Right cardiac atrium (tissue), 5 donors: ENCODE data around the gene RPLP2. TPM values are rescaled to one million over a fixed set of nuclear protein-coding genes. Genes with fewer than 3 reads are reported as not detected.

Experiments used
- ATAC-seq, 2 donors: fragments of 200-7000 bp; cut with Tn5 transposase; one replicate each; pipeline versions ENCODE4 v1.8.0 to v1.9.1; 2020; ENCODE audit warnings: moderate library complexity in 2 of 2, mild to moderate bottlenecking in 1 of 2
- DNase-seq, 3 donors: peaks; one replicate each; pipeline ENCODE4 v3.0.0-alpha.2; 2020
- H3K27ac ChIP-seq: one replicate; pipeline ENCODE4 v1.5.1; 2013; ENCODE audit warnings: mild to moderate bottlenecking, low read length, control low read depth, moderate library complexity
- H3K27me3 ChIP-seq: one replicate; pipeline ENCODE4 v1.6.1; 2013; ENCODE audit not compliant: control insufficient read depth, insufficient read depth
- H3K4me1 ChIP-seq: one replicate; pipeline ENCODE4 v1.6.1; 2013; ENCODE audit warnings: low read length; ENCODE audit not compliant: control insufficient read depth, insufficient read depth
- H3K4me3 ChIP-seq: one replicate; pipeline ENCODE4 v1.5.1; 2013; ENCODE audit warnings: low read length, control low read depth
- H3K9me3 ChIP-seq: one replicate; pipeline ENCODE4 v1.6.1; 2013; ENCODE audit warnings: low read length; ENCODE audit not compliant: control insufficient read depth
- WGBS: extraction: QIAGEN DNeasy Blood & Tissue Kit; methylation state at CpG from one replicate; pipeline ENCODE4 v1.1.7; 2013; 5-methylcytosine and 5-hydroxymethylcytosine counted together
- intact Hi-C, 4 donors: fragments of 100-400 bp; cut with DNase I; formaldehyde crosslinking; loops; one replicate each; pipeline versions ENCODE4 v1.11.0 to v1.14.0; 2022 to 2023
- long read RNA-seq, 4 donors: library from polyadenylated mRNA; unstranded; transcript quantifications; one replicate each; pipeline ENCODE4 v2.0.0, GENCODE V29; 2020 to 2021
- polyA plus RNA-seq: library from polyadenylated mRNA; stranded (reverse); fragments of 200-250 nt; gene quantifications from one replicate; pipeline ENCODE4 v1.2.3, GENCODE V29; 2013
- total RNA-seq, 4 donors: library from RNA; stranded (reverse); fragmentation: NEBNext Ultra II Directional; extraction: Animal tissue kit (Norgen Biotek cat#: 25700); gene quantifications; one replicate each; pipeline ENCODE4 v1.2.1, GENCODE V29; 2021
- donor health status: healthy with polysubstance abuse.
- donor health status: DM: no; HTN: yes; CAD: no.
- donor health status: DM: no; HTN: no; CAD: no.
- donor health status: DM: no; HTN: yes; CAD: no; lungs with severe emphysema.
- donor health status: DM: yes; HTN: yes; CAD: no.

Gene RPLP2
- total RNA-seq (1,000 to 10,000 TPM in 3 of 4 donors, 100 to 1,000 TPM in 1; 949 to 1,291 (median 1,094) TPM), polyA plus RNA-seq (859 TPM)
- long read RNA-seq, donor 1, transcript RPLP2-207 (4 exons, 637 nt): minor isoform, 25 of 155 reads
- long read RNA-seq, donor 1, transcript RPLP2-201 (5 exons, 781 nt): major isoform, 120 of 155 reads
- long read RNA-seq, donor 1, partial matches to known transcripts: 1 of 155 reads
- long read RNA-seq, donor 1, other reads (novel, unspliced or antisense): 8 of 155 reads
- long read RNA-seq, donor 2, transcript RPLP2-207 (4 exons, 637 nt): minor isoform, 18 of 286 reads
- long read RNA-seq, donor 2, transcript RPLP2-201 (5 exons, 781 nt): major isoform, 258 of 286 reads
- long read RNA-seq, donor 2, partial matches to known transcripts: 3 of 286 reads
- long read RNA-seq, donor 2, other reads (novel, unspliced or antisense): 4 of 286 reads
- long read RNA-seq, donor 3, transcript RPLP2-201 (5 exons, 781 nt): major isoform, 57 of 76 reads
- long read RNA-seq, donor 3, transcript RPLP2-207 (4 exons, 637 nt): minor isoform, 11 of 76 reads
- long read RNA-seq, donor 3, partial matches to known transcripts: 1 of 76 reads
- long read RNA-seq, donor 3, other reads (novel, unspliced or antisense): 4 of 76 reads
- long read RNA-seq, donor 4, transcript RPLP2-201 (5 exons, 781 nt): major isoform, 116 of 125 reads
- long read RNA-seq, donor 4, partial matches to known transcripts: 1 of 125 reads
- long read RNA-seq, donor 4, other reads (novel, unspliced or antisense): 3 of 125 reads

DNA sequence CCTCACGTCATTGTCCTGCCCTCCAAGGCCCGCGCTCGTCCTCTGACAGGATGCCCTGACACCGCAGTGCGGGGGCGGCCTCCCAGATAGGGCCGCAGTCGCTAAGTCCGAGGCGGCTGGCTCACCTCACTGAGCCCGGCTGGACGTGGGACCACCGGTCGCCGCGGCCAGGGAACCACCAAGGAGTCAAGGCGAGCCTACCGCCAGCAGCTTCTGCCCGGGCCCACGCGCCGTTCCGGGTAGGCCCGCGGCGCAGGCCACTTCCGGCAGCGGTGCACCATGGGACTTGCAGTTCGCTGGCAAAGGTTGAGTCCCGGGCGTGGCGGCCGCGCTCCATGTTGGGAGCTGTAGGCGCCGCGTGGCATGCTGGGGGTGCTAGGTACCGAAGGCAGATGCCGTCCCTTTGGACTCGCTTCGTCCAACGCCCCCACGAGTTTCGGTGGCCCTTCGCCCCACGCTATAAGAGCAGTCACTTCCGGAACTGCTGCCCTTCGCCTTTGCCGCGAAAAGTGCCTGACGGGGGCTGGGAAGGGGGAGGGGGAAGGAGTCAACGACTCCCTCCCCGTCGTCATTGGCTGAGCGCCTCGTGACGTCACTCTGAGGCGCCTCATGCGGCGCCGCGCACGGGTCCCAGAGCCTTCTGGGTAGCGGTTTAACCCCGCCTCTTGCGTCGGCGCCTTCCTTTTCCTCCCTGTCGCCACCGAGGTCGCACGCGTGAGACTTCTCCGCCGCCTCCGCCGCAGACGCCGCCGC is at the start of gene RPLP2:
Gene RPLP2, plus strand, starts transcription at position 681 of the 753 bp plus-strand sequence. CDS start 268 bp downstream, outside the sequence.
- Histone ChIP-seq H3K27ac (peak within 1 kb of the TSS; percentile 93), H3K9me3 (no peaks in the 10 kb centered on the region), H3K4me3 (peak within 1 kb of the TSS; percentile 90), H3K27me3 (no peaks in the 10 kb centered on the region), H3K4me1 (peaks cover 1% of the 10 kb centered on the region)
- under 1% methylated on average over 81 of the region's 81 CpGs for WGBS
- peak; percentile 91 to 94 for ATAC-seq
- intact Hi-C loops: no loop called here
- peak; percentile 98 to 100 (median 99) for DNase-seq

DNA sequence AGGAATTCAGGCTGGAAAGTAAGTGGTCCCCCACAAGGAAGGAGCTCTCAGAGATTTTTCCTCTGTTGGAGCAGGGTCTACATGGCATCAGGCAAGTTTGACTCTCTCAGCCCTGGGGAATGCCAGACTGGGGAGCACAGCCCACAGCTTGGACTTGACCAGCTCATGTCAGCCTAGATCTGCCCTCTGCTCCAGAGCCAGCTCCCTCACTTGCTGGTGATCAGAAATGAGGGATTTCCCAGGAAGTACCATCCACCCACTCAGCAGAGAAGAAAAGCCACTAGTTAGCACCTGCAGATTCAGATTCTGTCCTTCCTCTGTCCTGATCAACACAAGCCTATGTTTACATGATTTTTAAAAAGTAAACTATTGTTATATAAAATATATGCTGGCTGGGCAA is 49.5 kb upstream of the RPLP2 start:
- ATAC-seq: no peak
- intact Hi-C loops: no loop called here
- Histone ChIP-seq H3K4me3 (no peak overlapping the region), H3K9me3 (no peaks in the 10 kb centered on the region), H3K27ac (no peak overlapping the region), H3K27me3 (no peaks in the 10 kb centered on the region), H3K4me1 (no peaks in the 10 kb centered on the region)
- no peak for DNase-seq

DNA sequence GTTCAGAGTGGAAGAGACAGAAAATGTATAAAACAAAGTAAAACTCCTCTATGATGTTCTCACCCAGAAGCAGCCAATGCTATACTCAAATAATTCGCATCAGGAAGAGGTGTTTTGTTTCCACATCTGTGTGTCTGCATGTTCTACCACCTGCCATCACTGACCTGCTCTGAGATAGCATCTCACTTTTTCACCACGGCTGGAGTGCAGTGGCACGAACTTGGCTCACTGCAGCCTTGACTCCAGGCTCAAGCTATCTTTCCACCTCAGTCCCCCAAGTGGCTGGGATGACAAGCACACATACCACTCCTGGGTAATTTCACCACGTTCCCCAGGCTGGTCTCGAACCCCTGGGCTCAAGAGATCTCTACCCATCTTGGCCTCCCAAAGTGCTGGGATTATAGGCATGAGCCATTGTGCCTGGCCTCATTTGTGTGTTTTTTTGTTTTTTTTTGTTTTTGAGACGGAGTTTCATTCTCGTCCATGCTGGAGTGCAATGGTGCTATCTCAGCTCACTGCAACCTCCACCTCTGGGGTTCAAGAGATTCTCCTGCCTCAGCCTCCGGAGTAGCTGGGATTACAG is 48.1 kb upstream of the RPLP2 start:
- Histone ChIP-seq H3K27ac (no peak overlapping the region), H3K4me3 (no peak overlapping the region), H3K27me3 (no peaks in the 10 kb centered on the region), H3K9me3 (no peaks in the 10 kb centered on the region), H3K4me1 (no peaks in the 10 kb centered on the region)
- ATAC-seq (no peak), DNase-seq (peak in 1 of 3 donors; percentile 35)
- 84% methylated on average over 8 of the region's 8 CpGs for WGBS
- intact Hi-C loops: no loop called here

DNA sequence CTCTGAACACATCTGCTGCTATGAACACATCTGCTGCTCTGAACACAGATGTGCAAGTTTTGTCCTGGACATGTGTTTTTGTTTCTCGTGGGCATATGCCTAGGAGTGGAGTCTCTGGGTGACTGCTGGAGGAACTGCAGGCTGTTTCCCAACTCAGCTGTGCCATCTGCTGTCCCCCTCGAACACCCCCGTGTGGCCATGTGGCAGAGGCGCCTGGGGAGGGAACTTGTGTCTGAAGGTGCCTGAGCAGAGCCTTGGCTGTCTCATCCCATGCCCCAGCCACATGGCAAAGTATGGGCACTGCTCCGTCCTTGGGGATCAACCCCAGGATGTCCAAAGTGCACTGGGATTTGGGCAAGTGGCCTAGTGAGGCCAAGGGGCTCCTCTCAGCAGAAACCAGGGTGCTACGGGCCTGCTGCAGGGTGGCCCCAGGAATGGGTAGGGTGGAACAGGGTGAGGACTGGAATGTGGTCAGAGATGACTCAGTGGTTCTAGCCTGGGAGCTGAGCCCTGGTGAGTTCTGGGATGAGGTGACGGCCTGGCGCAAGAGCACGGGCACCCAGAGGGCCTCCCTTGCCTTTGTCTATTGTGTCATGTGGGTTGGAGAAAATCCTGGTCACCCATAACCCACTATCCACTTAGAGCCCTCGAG is 47.2 kb upstream of the RPLP2 start:
- intact Hi-C loops: no loop called here
- ATAC-seq (peak; percentile 12 to 37), DNase-seq (peak; percentile 43 to 64 (median 43))
- 64% methylated on average over 10 of the region's 10 CpGs for WGBS
- no peaks in the 10 kb centered on the region for H3K4me1 ChIP-seq
- no peak overlapping the region for H3K4me3 ChIP-seq
- H3K27ac ChIP-seq: no peak overlapping the region
- H3K27me3 ChIP-seq: no peaks in the 10 kb centered on the region
- no peaks in the 10 kb centered on the region for H3K9me3 ChIP-seq

DNA sequence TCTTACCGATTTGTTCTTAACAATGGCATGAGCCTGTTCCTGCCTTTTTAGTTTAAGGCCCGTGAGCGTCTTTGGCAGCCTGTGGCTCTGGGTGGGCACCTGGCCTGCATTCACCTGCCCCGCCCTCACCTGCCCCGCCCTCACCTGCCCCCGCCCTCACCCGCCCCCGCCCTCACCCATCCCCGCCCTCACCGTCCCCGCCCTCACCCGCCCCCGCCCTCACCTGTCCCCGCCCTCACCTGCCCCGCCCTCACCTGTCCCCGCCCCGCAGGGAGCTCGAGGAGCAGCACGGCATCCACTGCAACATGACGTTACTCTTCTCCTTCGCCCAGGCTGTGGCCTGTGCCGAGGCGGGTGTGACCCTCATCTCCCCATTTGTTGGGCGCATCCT is 46.7 kb upstream of the RPLP2 start:
- intact Hi-C loops: no loop called here
- H3K27me3 ChIP-seq: no peaks in the 10 kb centered on the region
- no peaks in the 10 kb centered on the region for H3K4me1 ChIP-seq
- WGBS: 68% methylated on average over 22 of the region's 24 CpGs
- no peak overlapping the region for H3K4me3 ChIP-seq
- ATAC-seq: no peak
- H3K9me3 ChIP-seq: no peaks in the 10 kb centered on the region
- DNase-seq: peak in 1 of 3 donors; percentile 18
- no peak overlapping the region for H3K27ac ChIP-seq

DNA sequence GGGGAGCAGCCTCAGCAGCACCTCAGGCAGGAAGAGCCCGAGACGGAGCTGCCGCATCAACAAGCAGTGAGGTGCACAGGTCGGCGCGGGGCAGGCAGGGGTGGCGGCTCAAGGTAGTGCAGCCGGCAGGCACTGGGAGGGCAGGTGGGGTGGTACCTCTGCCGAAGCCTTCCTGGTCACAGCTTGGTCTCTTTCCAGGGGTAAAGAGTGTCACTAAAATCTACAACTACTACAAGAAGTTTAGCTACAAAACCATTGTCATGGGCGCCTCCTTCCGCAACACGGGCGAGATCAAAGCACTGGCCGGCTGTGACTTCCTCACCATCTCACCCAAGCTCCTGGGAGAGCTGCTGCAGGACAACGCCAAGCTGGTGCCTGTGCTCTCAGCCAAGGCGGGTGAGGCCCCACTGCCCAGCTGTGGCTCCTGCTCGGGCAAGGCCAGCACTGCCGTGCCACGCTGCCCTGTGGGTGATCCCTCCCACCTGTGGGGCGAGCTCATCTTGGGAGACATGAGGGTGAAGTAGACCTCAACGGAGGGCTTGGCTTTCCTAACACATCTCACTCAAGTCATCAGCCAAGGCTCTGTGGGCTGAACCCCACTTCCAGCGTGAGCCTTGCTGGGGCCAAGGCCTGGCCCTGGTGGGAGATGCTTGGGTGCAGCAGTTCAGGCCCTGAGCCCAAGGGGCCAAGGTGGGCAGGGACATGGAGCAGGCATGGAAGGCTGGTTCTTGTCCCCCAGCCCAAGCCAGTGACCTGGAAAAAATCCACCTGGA is 46.0 kb upstream of the RPLP2 start:
- no peak overlapping the region for H3K4me3 ChIP-seq
- H3K9me3 ChIP-seq: no peaks in the 10 kb centered on the region
- H3K4me1 ChIP-seq: no peaks in the 10 kb centered on the region
- ATAC-seq (peak; percentile 4 to 13), DNase-seq (peak in 2 of 3 donors; percentile 40 to 60)
- WGBS: 83% methylated on average over 22 of the region's 22 CpGs
- intact Hi-C loops: no loop called here
- no peak overlapping the region for H3K27ac ChIP-seq
- H3K27me3 ChIP-seq: no peaks in the 10 kb centered on the region

DNA sequence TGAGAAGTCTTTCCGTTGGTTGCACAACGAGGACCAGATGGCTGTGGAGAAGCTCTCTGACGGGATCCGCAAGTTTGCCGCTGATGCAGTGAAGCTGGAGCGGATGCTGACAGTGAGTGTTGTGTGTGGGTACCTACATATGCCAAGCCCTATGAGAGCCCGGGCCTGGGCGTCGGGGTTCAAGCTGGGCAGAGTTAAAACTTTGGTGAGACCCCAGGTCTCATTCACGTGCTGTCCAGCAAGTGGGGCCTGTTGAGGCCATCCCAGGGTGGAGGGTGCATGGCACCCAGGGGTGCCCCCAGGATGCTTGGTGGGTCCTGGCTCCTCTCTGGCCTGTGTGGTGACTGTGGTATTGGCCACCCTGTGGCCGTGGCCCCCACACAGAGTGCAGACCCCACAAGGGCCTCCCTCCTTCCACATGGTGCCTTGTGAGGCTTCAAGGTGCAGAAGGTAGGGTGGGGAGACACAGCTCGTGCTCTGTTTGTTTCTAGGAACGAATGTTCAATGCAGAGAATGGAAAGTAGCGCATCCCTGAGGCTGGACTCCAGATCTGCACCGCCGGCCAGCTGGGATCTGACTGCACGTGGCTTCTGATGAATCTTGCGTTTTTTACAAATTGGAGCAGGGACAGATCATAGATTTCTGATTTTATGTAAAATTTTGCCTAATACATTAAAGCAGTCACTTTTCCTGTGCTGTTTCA is 45.3 kb upstream of the RPLP2 start:
- H3K27ac ChIP-seq: no peak overlapping the region
- ATAC-seq: peak; percentile 6 to 12

DNA sequence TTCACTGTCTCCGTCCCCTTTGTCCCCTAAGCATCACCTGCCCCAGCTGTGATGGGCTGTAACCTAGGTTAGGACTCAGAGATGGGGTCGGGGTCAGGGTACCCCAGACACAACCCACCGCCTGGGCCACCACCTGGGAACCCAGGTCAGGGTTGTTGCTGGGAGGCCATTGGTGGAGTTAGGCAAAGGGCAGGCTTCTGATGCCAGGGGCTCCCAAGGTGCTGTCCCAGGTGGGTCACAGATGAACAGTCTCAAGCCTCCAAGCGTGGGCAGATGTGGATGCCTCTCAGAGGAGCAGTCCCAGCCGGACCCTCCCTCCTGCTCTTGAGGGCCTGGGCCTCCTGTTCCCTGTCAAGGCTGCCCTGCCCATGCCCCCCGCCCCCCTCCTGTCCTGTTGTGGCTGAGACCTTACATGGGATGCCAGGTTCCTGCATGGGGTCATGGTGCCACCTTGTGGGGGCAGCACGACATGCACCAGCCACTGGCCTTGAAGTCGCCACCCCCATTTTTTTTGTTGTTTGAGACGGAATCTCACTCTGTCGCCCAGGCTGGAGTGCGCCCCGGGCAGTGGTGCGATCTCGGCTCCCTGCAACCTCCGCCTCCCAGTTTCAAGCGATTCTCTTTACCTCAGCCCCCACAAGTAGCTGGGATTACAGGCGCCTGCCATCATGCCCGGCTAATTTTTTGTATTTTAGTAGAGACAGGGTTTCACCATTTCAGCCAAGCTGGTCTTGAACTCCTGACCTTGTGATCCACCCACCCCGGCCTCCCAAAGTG is 44.6 kb upstream of the RPLP2 start:
- Histone ChIP-seq H3K4me1 (no peaks in the 10 kb centered on the region), H3K27me3 (no peaks in the 10 kb centered on the region), H3K9me3 (no peaks in the 10 kb centered on the region), H3K4me3 (no peak overlapping the region), H3K27ac (no peak overlapping the region)
- DNase-seq: peak; percentile 52 to 82 (median 79)
- intact Hi-C loops: no loop called here
- peak; percentile 43 to 54 for ATAC-seq
- 70% methylated on average over 19 of the region's 19 CpGs for WGBS

More for the DNA sequence above, 45.3 kb upstream of the RPLP2 start:
- H3K27me3 ChIP-seq: no peaks in the 10 kb centered on the region
- no peaks in the 10 kb centered on the region for H3K9me3 ChIP-seq
- WGBS: 82% methylated on average over 18 of the region's 18 CpGs
- H3K4me1 ChIP-seq: no peaks in the 10 kb centered on the region
- intact Hi-C loops: no loop called here
- peak in 1 of 3 donors; percentile 47 for DNase-seq
- no peak overlapping the region for H3K4me3 ChIP-seq

DNA sequence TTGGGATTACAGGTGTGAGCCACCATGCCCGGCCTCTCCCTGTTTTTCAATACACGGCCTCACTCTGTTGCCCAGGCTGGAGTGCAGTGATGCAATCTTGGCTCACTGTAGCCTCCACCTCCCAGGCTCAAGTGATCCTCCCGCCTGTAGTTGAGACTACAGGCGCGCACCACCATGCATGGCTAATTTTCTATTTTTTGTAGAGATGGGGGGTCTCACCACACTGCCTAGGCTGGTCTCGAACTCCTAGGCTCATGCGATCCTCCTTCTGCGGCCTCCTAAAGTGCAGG is 44.0 kb upstream of the RPLP2 start:
- H3K27ac ChIP-seq: no peak overlapping the region
- ATAC-seq (peak in 1 of 2 donors; percentile 3), DNase-seq (peak in 2 of 3 donors; percentile 28 to 40)
- no peak overlapping the region for H3K4me3 ChIP-seq
- H3K4me1 ChIP-seq: no peaks in the 10 kb centered on the region
- H3K27me3 ChIP-seq: no peaks in the 10 kb centered on the region
- intact Hi-C loops: no loop called here
- no peaks in the 10 kb centered on the region for H3K9me3 ChIP-seq
- WGBS: 94% methylated on average over 8 of the region's 8 CpGs
